DMS114 treated with DMSO at 0.1 percent for 48 hours (cell line): ENCODE results near the gene PLCXD3.
"Not testable (repeated sequence)": the region's sequence is repeated elsewhere in the genome, so short reads cannot be mapped to it uniquely, and the experiment has no call there.

Source experiments
- DNase-seq: peaks from one replicate; lab custom pipeline; 2025; ENCODE audit not compliant: unreplicated experiment; lab: John Stamatoyannopoulos, UW

Gene PLCXD3

GRCh38 chr5:41356786-41357185 is 153.6 kb downstream of the PLCXD3 start:
- DNase-seq, result no peak

- DNase-seq, result no peak
Observed at GRCh38 chr5:41349846-41350245, 160.6 kb downstream of the PLCXD3 start.

- no peak for DNase-seq
Observed at GRCh38 chr5:41347569-41347968, 162.8 kb downstream of the PLCXD3 start.

GRCh38 chr5:41346609-41347008 is 163.8 kb downstream of the PLCXD3 start:
- no peak for DNase-seq

- no peak for DNase-seq
Observed at GRCh38 chr5:41345295-41345694, 165.1 kb downstream of the PLCXD3 start.

- no peak for DNase-seq
Observed at GRCh38 chr5:41339339-41339738, 171.1 kb downstream of the PLCXD3 start.

- DNase-seq, result no peak
Observed at GRCh38 chr5:41338136-41338675, 172.2 kb downstream of the PLCXD3 start.

GRCh38 chr5:41337724-41338123 is 172.7 kb downstream of the PLCXD3 start:
- DNase-seq, result no peak

- no peak for DNase-seq
Observed at GRCh38 chr5:41337216-41337615, 173.2 kb downstream of the PLCXD3 start.

GRCh38 chr5:41336471-41336870 is 173.9 kb downstream of the PLCXD3 start:
- no peak for DNase-seq

- DNase-seq, result no peak
Observed at GRCh38 chr5:41335596-41336181, 174.7 kb downstream of the PLCXD3 start.

GRCh38 chr5:41334758-41335157 is 175.6 kb downstream of the PLCXD3 start:
- DNase-seq, result no peak

GRCh38 chr5:41334221-41334620 is 176.2 kb downstream of the PLCXD3 start:
- DNase-seq, result no peak

GRCh38 chr5:41325074-41325473 is 185.3 kb downstream of the PLCXD3 start:
- no peak for DNase-seq

- not testable (repeated sequence) for DNase-seq
Observed at GRCh38 chr5:41322826-41323225, 187.6 kb downstream of the PLCXD3 start.

GRCh38 chr5:41312478-41313060 is 197.8 kb downstream of the PLCXD3 start:
- DNase-seq, result no peak

GRCh38 chr5:41312066-41312465 is 198.3 kb downstream of the PLCXD3 start:
- no peak for DNase-seq

- no peak for DNase-seq
Observed at GRCh38 chr5:41309275-41309674, 201.1 kb downstream of the PLCXD3 start.

GRCh38 chr5:41306005-41306404 is 204.4 kb downstream of the PLCXD3 start:
- DNase-seq, result no peak

- DNase-seq, result no peak
Observed at GRCh38 chr5:41305056-41305455, 205.3 kb downstream of the PLCXD3 start.

- DNase-seq, result no peak
Observed at GRCh38 chr5:41296066-41296465, 214.3 kb downstream of the PLCXD3 start.

GRCh38 chr5:41291323-41291722 is 219.1 kb downstream of the PLCXD3 start:
- no peak for DNase-seq

GRCh38 chr5:41290810-41291209 is 219.6 kb downstream of the PLCXD3 start:
- no peak for DNase-seq
